C1 segment of cervical spinal cord (tissue), 14 donors: ENCODE measurements around the gene TEX29.
A peak's percentile ranks its signal among the peaks of the same experiment; 100 is the strongest.

Source experiments
- DNase-seq, 14 donors: peaks; one replicate each; lab custom pipeline; 2025; lab: John Stamatoyannopoulos, UW

Gene TEX29

GRCh38 chr13:111322001-111322915 lies 1.8 kb downstream of the TEX29 start:
- DNase-seq, result no peak

- DNase-seq, result no peak
These were observed 2.5 kb downstream of the TEX29 start for GRCh38 chr13:111322916-111323331.

GRCh38 chr13:111323549-111323948 lies 3.1 kb downstream of the TEX29 start:
- DNase-seq, result no peak

GRCh38 chr13:111323950-111324651 lies 3.7 kb downstream of the TEX29 start:
- no peak for DNase-seq

- DNase-seq, result no peak
These were observed 4.3 kb downstream of the TEX29 start for GRCh38 chr13:111324736-111325135.

- DNase-seq, result no peak
These were observed 4.9 kb downstream of the TEX29 start for GRCh38 chr13:111325146-111325890.

GRCh38 chr13:111325941-111326620 lies 5.6 kb downstream of the TEX29 start:
- no peak for DNase-seq

- DNase-seq, result no peak
These were observed 6.2 kb downstream of the TEX29 start for GRCh38 chr13:111326621-111326965.

- DNase-seq, result no peak
These were observed 6.7 kb downstream of the TEX29 start for GRCh38 chr13:111326981-111327642.

GRCh38 chr13:111327730-111328573 lies 7.5 kb downstream of the TEX29 start:
- no peak for DNase-seq

GRCh38 chr13:111328574-111329410 lies 8.3 kb downstream of the TEX29 start:
- no peak for DNase-seq

- no peak for DNase-seq
These were observed 9.2 kb downstream of the TEX29 start for GRCh38 chr13:111329641-111330040.

- no peak for DNase-seq
These were observed 9.7 kb downstream of the TEX29 start for GRCh38 chr13:111330066-111330610.

GRCh38 chr13:111335298-111335697 lies 14.9 kb downstream of the TEX29 start:
- peak in 1 of 14 donors; percentile 15 for DNase-seq

- DNase-seq, result no peak
These were observed 16.2 kb downstream of the TEX29 start for GRCh38 chr13:111336666-111337065.

GRCh38 chr13:111337206-111337605 lies 16.8 kb downstream of the TEX29 start:
- DNase-seq, result no peak

- DNase-seq, result no peak
These were observed 17.3 kb downstream of the TEX29 start for GRCh38 chr13:111337741-111338140.

- DNase-seq, result no peak
These were observed 18.4 kb downstream of the TEX29 start for GRCh38 chr13:111338841-111339240.
